Esophagus squamous epithelium (tissue), 4 donors: ENCODE measurements around the gene UIMC1.

ENCODE experiments used
- POLR2A ChIP-seq, 4 donors: fragments of 450-650 bp; IDR thresholded peaks; one replicate each; pipeline ENCODE4 v1.6.1; 2017; ENCODE audit warnings: antibody characterized with exemption in 4 of 4, mild to moderate bottlenecking in 4 of 4, moderate library complexity in 3 of 4
- TF ChIP-seq, protein P1 (sequence below), 6 experiments: fragments of 450-650 bp in 4 of 6; fragments of 200-600 bp in 2 of 6; sonication (generic) in 2 of 6; IDR thresholded peaks; one replicate each; pipeline ENCODE4 v1.5.1; 2016 to 2019; ENCODE audit warnings: antibody characterized with exemption in 6 of 6, mild to moderate bottlenecking in 4 of 6, moderate library complexity in 4 of 6

DNA sequence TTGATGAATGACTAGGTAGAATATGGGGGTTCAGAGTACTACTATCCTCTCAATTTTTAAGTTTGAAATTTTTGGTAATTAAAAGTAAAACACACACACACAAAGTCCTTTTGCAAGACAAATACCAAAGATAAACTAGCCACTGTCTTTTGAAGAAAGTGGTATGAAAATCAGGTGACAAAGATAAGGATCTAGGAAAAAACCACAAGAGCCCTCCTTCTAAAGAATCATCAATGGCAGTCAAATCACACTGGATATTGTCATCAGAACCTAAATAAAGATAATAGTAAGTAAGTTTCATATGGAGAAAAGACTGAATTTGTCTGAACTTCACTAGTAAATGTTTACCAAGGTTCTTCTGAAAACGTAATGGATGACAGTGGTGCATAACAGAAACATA, 76.9 kb downstream of the UIMC1 start:
- TF ChIP-seq, protein P1, sequence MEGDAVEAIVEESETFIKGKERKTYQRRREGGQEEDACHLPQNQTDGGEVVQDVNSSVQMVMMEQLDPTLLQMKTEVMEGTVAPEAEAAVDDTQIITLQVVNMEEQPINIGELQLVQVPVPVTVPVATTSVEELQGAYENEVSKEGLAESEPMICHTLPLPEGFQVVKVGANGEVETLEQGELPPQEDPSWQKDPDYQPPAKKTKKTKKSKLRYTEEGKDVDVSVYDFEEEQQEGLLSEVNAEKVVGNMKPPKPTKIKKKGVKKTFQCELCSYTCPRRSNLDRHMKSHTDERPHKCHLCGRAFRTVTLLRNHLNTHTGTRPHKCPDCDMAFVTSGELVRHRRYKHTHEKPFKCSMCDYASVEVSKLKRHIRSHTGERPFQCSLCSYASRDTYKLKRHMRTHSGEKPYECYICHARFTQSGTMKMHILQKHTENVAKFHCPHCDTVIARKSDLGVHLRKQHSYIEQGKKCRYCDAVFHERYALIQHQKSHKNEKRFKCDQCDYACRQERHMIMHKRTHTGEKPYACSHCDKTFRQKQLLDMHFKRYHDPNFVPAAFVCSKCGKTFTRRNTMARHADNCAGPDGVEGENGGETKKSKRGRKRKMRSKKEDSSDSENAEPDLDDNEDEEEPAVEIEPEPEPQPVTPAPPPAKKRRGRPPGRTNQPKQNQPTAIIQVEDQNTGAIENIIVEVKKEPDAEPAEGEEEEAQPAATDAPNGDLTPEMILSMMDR (IDR thresholded peaks at IDR 0.05) = no peak
- TF ChIP-seq POLR2A (IDR thresholded peaks at IDR 0.05) = no peak
